Activated CD4-positive, CD25-positive, alpha-beta regulatory T cell treated with anti-CD3 and anti-CD28 coated beads, Interleukin-2, amount 50 U/mL, for 24 hours (primary cell): ENCODE measurements around the gene SMARCA5.

ENCODE experiments used
- ATAC-seq, 2 donors: fragments of 150-1000 bp; cut with Tn5 transposase; one replicate each; pipeline ENCODE4 v1.10.0; 2021; ENCODE audit warnings: mild to moderate bottlenecking in 1 of 2, moderate library complexity in 1 of 2

SMARCA5 gene

DNA sequence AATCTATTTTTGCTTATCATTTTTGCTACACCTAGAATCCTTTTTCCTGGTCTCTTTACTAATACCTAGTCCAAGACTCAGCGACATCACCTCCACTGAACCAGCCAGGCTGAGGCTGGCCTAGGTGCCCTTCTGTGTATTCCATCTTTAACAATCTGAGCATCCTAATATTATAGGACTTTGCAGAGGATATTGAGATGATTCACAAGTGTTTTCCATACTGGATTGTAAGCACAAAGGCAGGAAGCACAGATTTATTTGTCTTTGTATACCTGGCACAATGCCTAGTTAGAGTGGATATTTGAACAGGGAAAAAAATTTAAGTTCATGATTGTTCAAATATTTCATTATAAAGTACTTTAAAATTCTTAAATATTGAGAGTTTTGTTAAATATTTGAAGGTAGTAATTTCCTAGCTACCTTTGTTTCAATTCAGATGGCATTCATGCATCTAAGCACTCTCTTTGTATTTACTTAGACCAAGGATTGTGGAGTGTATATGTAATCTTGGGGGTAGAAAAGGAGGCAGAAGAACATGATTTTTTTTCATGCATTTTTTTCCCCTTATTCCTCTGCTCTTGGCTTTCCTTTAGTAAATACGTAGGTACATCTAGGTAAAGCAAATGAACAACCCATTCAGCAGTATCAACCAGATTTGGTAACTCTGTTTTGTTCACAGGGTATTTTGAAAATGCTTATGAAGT lies 18.4 kb downstream of the SMARCA5 start:
- ATAC-seq: no peak

DNA sequence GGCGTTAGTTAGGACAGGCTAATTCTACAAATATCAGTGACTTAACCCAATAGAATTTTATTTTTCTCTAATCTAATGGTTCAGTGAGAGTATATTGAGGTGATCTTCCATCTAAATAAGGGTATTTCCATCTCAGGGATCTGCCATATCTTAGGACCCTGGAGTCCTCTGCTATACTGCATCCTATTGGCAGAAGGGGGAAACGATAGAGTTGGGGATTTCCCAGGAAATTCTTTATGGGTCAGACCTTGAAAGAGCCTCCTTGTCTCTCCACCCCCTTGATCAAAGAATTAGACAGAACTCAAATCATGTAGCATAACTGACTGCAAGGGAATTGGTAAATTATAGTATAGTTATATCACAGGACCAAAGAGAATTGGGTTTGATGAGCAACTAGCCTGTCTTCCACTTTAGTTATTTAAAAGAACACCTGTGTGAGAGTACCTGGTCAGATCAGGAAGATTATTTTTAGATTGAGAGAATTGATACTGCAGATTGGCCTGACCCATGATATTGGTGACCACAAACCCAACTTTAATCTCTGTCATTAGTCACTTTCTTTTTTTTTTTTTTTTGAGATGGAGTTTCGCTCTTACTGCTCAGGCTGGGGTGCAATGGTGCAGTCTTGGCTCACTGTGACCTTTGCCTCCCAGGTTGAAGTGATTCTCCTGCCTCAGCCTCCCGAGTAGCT lies 25.6 kb downstream of the SMARCA5 start:
- peak; percentile 53 to 69 for ATAC-seq

DNA sequence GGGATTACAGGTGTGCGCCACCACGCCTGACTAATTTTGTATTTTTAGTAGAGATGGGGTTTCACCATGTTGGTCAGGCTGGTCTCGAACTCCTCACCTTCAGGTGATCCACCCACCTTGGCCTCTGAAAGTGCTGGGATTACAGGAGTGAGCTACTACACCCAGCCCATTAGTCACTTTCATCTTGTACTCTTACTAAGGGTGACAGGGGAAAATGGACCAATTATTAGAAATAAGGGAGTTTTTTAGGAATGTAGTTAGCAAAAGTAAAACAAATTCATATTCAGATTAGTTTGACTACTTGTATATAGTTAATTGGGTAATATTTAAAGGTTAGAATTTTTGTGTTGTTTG lies 26.1 kb downstream of the SMARCA5 start:
- ATAC-seq: peak; percentile 44 to 53

DNA sequence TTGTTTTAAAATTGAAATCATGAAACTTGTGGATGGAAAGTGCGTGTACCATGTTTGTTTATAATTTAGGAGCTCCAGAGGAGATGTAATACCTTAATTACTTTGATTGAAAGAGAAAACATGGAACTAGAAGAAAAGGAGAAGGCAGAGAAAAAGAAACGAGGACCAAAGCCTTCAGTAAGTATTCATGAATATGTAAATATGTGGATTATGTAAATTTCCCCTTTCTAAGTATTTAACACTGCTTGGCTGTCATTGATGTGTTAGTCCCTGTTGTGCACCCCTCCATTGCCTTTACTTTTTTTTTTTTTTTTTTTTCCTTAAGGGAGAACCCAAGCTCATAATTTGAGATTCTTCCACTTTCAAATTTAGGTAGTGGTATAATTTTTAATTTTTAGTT lies 36.4 kb downstream of the SMARCA5 start:
- no peak for ATAC-seq

DNA sequence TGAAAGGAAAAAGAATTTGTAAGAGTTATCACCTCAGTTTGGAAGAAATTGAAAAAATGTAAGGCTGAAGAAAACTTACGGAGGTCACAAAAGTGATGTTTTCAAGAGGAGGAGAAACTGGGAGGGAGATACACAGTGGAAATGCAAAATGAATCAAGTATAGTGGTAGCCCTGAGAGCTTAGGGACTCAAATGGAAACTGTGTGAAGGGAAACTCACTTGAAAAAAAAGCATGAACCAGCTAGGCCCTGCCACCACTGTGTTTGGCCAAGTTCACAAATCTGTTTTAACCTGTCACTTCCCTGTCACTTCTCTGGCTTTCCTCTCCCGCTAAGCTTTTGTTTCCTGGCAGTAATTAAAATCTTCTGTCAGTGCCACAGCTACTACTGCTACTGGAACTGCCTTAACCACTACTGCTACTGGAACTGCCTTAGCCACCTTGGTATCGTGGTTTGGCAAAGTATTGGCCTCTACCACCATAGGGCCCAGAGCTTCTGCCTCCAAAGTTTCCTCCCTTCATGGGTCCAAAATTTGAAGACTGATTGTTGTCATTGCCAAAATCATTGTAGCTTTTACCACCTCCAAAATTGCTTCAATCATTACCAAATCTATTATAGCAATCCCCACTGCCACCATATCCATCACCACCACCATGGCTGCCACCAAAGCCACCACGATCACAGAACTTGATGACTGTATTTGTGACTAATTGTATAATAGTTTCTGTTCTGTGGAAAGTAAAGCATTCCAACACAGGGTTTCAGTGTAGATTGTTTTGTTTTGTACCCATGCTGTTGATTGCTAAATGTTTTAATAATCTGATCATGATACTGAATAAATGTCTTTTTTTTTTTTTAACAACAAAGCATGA lies 41.5 kb downstream of the SMARCA5 start:
- no peak for ATAC-seq

DNA sequence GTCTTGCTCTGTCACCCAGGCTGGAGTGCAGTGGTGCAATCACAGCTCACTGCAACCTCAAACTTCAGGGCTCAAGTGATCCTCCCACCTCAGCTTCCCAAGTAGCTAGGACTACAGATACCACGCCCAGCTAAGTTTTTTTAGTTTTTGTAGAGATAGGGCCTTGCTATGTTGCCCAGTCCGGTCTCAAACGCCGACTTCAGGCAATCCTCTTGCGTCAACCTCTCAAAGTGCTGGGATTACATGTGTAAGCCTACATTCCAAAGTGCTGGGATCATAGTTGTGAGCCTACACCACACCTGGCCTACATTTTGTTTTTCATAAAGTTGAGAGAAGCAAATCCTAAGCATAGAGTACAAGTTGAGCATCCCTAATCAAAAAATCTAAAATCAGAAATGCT lies 42.2 kb downstream of the SMARCA5 start:
- no peak for ATAC-seq

DNA sequence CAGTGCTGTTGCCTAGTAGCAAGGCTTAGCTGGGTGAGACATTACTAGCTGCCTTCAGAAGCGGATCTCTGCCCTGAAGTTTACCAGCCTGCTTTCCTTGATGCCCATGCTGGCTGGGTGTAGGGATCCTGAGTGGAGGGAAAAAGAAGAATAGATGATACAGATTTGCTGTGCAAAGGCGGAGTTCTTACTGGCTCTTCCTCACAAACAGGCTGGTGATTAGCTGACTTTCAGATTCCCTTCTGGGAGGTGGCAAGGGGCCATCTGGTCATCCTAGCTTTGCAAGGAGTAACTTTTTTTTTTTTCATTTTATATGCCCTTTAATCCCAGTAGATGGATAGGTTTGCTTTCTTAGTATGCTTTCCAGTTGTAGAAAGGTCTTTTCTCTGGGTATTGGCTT lies 44.8 kb downstream of the SMARCA5 start:
- no peak for ATAC-seq

DNA sequence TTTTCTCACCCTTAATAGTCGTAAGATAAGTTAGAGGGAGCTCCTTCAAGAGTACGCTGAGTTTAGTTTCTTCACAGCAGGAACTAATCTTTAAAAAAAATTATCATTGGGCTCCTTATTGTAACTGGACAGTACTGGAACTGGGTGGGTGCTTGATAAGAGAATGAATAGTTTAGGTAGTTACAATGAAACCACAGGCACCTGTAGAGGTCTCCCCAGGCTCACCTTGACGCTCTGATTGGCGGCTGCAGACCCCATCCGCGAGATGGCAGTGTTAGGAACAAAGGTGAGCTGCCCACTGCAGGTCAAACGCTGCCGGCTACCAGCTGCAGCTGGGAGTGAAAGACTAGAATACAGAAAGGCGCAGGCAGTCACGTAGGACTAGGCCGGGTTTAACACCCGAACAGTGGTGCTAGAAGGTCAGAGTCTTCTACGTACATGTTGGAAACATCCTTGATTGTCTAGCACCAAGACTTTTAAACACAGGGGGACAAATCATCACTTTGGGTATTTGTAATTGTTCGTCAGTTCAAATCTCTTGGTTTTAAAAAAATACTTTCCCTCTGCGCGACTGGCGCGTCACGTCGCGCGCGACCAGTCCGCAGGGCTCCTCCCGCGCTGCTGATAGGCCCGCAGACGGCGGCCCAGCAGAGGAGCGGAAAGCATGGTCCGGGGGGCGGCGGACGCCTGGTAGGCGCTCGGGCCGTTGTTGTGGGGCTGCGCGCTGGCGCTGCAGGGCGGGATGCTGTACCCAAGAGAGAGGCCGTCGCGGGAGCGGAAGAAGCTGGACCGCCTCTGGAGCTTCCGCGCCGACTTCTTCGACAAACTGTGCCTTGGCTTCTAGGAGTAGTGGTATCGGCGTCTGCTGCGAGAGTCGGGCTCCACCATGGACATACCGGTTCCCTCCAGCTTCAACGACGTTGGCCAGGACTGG lies 45.6 kb downstream of the SMARCA5 start:
- ATAC-seq: peak; percentile 84 to 86

DNA sequence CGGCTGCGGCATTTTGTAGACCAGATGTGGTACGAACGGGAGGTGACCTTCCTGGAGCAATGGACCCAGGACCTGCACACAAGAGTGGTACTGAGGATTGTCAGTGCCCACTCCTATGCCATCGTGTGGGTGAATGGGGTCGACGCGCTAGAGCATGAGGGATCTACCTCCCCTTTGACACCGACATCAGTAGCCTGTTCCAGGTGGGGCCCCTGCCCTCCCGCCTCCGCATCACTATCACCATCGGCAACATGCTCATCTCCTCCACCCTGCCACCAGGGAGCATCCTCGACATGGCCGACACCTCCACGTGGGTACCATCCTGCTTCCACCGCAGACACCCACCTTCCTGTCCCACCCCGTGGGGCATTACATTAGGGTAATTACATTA lies 46.2 kb downstream of the SMARCA5 start:
- ATAC-seq: peak; percentile 5 to 23

DNA sequence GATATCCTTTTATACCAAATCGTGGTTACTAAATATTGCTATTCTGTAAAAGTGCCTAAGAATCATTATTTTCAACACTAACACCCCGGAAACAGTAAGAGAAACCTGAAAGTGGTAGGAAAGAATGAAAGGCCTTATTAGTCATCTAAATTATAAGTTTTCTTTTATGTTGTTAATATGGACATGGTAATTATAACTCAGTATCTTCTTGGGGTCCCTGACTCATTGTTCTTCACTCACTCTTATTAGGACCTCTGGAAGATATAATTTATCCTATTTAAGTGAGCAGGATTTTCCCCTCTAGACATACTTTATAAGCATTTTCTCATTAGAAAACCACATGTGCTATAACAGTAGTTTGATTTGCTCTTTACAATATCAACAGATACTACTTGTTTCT lies 51.0 kb downstream of the SMARCA5 start:
- peak; percentile 65 to 83 for ATAC-seq

DNA sequence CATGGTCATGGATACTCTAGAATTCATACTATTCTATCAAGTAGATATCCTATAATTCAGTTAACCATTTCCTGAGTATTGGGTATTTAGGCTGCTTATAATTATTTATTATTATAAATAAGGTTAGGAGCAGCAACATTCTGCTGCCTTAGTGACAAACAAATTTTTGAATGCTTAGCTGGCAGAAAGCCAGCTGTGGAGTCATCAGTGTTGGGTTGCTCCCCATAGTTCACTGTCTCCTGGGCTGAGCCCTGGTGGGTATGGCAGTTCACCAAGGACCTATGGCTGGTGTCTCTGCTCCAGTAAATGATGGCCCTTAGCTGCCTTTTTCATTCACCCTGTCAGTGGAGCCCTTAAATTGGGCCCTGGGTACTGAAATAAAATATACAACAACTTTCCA lies 61.8 kb downstream of the SMARCA5 start:
- no peak for ATAC-seq

DNA sequence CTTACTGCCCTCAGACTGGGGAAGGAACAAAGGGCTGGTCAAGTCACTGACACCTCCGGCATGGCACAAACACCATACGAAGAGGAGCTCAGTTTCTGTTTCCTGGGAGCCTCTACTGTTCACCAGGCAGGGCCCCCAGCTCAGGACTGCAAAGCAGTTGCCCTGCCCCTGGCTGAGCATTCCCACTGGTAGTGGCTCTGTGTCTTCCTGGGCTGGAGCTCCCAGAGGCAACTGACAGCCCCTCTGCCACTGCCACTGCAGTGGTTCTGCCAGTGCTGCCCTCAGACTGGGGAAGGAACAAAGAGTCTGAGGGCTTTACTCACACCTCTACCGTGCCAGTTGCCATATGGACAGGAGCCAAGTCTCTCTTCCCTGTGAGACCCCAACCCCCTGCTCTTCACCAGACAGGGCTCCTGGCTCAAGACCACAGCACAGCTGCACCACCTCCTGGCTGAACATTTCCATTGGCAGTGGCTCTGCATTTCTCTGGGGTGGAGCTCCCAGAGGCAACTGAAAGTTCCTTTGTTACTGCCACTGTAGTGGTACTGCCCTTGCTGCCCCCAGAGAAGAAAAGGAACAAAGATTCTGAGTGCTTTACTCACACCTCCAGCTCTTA lies 67.9 kb downstream of the SMARCA5 start:
- no peak for ATAC-seq

DNA sequence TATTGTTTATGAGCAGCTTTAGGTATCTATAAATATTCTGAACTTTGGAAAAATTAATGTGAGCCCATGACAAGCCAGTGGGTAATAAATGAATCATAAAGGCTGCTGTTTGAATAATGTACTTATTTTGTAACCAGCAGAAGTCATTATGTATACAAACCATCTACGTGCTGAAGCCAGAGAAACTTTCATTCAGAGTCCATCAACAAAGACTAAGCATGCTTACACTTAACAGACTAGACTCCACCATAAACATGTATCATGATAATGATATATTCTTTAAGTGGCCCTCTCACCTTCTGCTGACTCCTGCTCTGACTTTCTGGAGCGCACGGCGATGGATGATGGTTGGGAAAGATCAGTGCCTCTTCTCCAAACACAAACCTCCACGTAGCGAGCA lies 72.0 kb downstream of the SMARCA5 start:
- ATAC-seq: no peak

DNA sequence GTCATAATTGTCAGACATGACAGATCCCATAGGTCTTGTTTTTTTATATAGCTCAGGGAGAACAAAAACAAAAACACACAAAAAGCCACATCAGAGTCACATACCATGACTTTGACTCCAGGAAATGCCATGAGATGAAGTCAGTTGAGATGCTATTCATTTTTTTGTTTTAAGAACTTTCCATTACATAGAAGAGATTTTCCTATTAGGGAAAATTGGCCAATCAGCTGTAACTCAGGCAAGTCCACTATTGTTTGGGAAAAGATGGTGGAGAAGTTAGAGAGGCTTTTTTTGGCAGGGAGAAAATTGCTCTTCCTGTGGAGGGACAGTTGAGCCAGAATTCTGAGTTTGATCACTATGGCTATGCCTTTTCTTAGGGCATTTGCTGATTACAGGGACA lies 72.6 kb downstream of the SMARCA5 start:
- ATAC-seq: no peak

DNA sequence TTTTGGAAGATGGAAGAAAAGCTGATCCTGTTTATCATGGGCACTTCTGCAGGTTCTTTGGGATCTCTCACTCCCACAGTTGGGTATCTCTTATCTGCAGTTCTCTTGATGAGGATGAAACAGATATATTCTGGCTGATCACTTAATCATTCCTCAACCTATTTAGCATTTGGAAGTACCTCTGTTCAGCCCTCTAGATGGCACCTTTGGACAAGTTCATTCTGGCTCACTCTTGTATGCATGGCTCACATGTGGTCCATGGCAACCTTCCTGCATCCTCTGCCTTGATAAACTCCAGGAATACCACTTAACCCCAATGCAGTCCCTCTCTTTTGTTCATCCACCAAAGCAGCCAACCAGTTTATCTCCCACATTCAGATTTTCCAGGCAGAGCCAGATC lies 74.2 kb downstream of the SMARCA5 start:
- ATAC-seq: no peak

DNA sequence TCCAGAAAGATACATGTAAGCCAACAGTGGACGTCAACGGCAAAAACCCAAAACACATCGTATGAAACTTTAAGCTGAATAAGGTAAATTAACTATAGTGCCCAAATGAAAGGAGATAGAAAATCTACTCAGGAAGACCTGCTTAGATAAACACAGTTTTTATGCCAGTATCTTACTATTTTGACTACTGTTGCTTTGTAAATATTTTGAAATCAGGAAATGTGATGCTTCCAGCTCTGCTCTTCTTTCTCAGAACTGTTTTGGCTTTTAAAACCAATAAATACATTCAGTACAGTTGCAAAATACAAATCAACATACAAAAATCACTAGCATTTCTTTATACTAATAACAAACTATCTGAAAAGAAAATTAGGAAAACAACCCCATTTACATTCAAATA lies 83.8 kb downstream of the SMARCA5 start:
- no peak for ATAC-seq

DNA sequence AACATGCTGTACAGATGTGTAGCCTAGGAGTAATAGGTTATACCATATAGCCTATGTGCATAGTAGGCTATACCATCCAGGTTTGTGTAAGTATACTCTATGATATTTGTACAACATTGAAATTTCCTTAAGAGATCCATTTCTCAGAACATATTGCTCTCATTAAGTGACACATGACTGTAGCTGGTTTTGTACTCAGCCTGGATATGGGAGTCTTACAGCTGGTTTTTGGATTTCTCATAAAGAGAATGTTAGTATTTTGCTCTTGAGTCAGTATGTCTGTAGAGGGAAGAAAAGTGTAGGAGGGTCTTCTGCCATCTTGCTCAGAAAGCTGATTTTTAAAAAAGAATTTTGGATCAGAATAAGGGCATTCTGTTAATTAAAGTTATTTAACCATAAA lies 85.3 kb downstream of the SMARCA5 start:
- ATAC-seq: no peak

DNA sequence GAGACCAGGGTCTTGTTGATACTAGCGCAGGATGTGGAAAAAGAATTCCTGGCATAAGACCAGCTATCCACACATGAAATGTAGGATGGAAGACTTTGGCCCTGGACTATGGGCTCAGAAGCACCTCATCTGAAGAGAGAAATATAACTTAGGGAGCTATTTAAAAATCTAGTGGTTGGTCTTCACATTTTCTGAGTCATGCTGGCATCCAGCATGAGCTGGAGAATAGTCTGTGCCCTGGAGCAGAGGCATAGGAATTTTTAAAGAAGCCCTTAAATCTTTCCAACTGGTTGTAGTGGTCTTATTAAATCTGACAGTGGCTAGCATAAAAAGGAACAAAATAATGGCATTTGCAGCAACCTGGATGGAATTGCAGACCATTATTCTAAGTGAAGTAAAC lies 86.3 kb downstream of the SMARCA5 start:
- no peak for ATAC-seq

DNA sequence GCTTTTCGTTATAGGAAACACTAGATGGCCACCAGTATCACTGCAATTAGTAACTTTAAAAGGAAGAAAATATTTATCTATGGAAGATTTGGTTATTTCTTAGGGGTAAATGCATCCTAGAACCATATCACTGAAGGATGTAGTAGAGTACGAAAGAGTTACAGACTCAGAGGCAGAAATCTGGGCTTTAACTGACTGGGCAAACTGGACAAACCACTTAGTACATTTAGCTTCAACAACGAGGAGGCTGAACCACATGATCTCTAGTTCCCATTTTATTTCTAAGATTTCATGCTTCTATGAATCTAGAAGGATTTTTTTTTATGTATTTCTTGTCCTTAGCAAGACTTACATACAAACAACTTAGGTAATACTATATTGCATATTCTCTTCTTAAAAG lies 93.0 kb downstream of the SMARCA5 start:
- no peak for ATAC-seq
